ENCODE results near the gene TWIST2. TPM values are rescaled to one million over a fixed set of nuclear protein-coding genes. Genes with fewer than 3 reads are reported as not detected.
A peak's percentile ranks its signal among the peaks of the same experiment; 100 is the strongest.

TWIST2 gene
- total RNA-seq (1.4 TPM), polyA plus RNA-seq (ENCODE audit: insufficient read depth, low read depth, low replicate concordance) (0.56 TPM)
- long read RNA-seq, donor 1, partial matches to known transcripts = 0 of 2 reads
- long read RNA-seq, donor 1, other reads (novel, unspliced or antisense) = 0 of 2 reads
- long read RNA-seq, donor 2, partial matches to known transcripts = 0 of 1 reads
- long read RNA-seq, donor 2, other reads (novel, unspliced or antisense) = 0 of 1 reads
- long read RNA-seq, donor 3, partial matches to known transcripts = 0 of 2 reads
- long read RNA-seq, donor 3, other reads (novel, unspliced or antisense) = 0 of 2 reads
- long read RNA-seq, donor 4, partial matches to known transcripts = 0 of 2 reads
- long read RNA-seq, donor 4, other reads (novel, unspliced or antisense) = 0 of 2 reads
- long read RNA-seq, donor 5 = 0 reads
- long read RNA-seq, donor 6, partial matches to known transcripts = 0 of 2 reads
- long read RNA-seq, donor 6, other reads (novel, unspliced or antisense) = 0 of 2 reads
- long read RNA-seq, donor 7, partial matches to known transcripts = 1 of 1 reads
- long read RNA-seq, donor 7, other reads (novel, unspliced or antisense) = 0 of 1 reads
- long read RNA-seq, donor 8, transcript TWIST2-202 (2 exons, 1,404 nt) = major isoform, 6 of 6 reads
- long read RNA-seq, donor 8, partial matches to known transcripts = 0 of 6 reads
- long read RNA-seq, donor 8, other reads (novel, unspliced or antisense) = 0 of 6 reads
- long read RNA-seq, donor 9, partial matches to known transcripts = 0 of 3 reads
- long read RNA-seq, donor 9, other reads (novel, unspliced or antisense) = 0 of 3 reads
- long read RNA-seq, donor 10, partial matches to known transcripts = 0 of 3 reads
- long read RNA-seq, donor 10, other reads (novel, unspliced or antisense) = 0 of 3 reads

GRCh38 chr2:238847841-238848690 is at the start of gene TWIST2:
Gene TWIST2 (plus strand): TSS chr2:238848085. CDS start chr2:238848216, 131 bp downstream.
- Histone ChIP-seq H3K27me3 (ENCODE audit: control insufficient read depth, insufficient read depth, low read length) (peaks cover 15% of the 10 kb centered on the region), H3K9ac (ENCODE audit: low read length in 3 of 3) (peak within 1 kb of the TSS in 1 of 3 donors; percentile 49), H3K4me1 (ENCODE audit: control insufficient read depth in 2 of 3, insufficient read depth in 2 of 3, low read depth in 1 of 3, low read length in 3 of 3) (peaks cover 0 to 3% (median 0%) of the 10 kb centered on the region in 3 donors), H3K36me3 (ENCODE audit: control insufficient read depth in 2 of 3, insufficient read depth in 3 of 3, low read length in 3 of 3) (no peaks in the 10 kb centered on the region), H3K27ac (ENCODE audit: low read depth in 2 of 2, low read length in 2 of 2) (peak within 1 kb of the TSS in 1 of 2 donors; percentile 47), H3K9me3 (ENCODE audit: control insufficient read depth in 2 of 3, insufficient read depth in 1 of 3, low read length in 3 of 3) (no peaks in the 10 kb centered on the region), H3K4me3 (ENCODE audit: low read length in 3 of 3) (peak within 1 kb of the TSS; percentile 35 to 58 (median 52))
- intact Hi-C loops (cut with DNase I) = no loop called here
- DNase-seq (peak; percentile 65 to 92 (median 76)), FAIRE-seq (no peak)
- TF ChIP-seq CTCF (IDR thresholded peaks at IDR 0.05; ENCODE audit: borderline replicate concordance, extremely low read depth, insufficient read depth) = no peak

GRCh38 chr2:238801791-238802190 is 46.1 kb upstream of the TWIST2 start:
- no peak overlapping the region for H3K4me3 ChIP-seq (ENCODE audit: low read length in 3 of 3)
- DNase-seq (no peak), FAIRE-seq (no peak)
- H3K9ac ChIP-seq (ENCODE audit: low read length in 3 of 3) = no peak overlapping the region
- H3K27ac ChIP-seq (ENCODE audit: low read depth in 2 of 2, low read length in 2 of 2) = no peak overlapping the region
- no peaks in the 10 kb centered on the region for H3K27me3 ChIP-seq (ENCODE audit: control insufficient read depth, insufficient read depth, low read length)
- H3K36me3 ChIP-seq (ENCODE audit: control insufficient read depth in 2 of 3, insufficient read depth in 3 of 3, low read length in 3 of 3) = no peaks in the 10 kb centered on the region
- H3K4me1 ChIP-seq (ENCODE audit: control insufficient read depth in 2 of 3, insufficient read depth in 2 of 3, low read depth in 1 of 3, low read length in 3 of 3) = no peaks in the 10 kb centered on the region
- no peak for TF ChIP-seq CTCF (IDR thresholded peaks at IDR 0.05; ENCODE audit: borderline replicate concordance, extremely low read depth, insufficient read depth)
- intact Hi-C loops (cut with DNase I) = no loop called here
- H3K9me3 ChIP-seq (ENCODE audit: control insufficient read depth in 2 of 3, insufficient read depth in 1 of 3, low read length in 3 of 3) = no peaks in the 10 kb centered on the region

GRCh38 chr2:238802957-238803356 is 44.9 kb upstream of the TWIST2 start:
- TF ChIP-seq CTCF (IDR thresholded peaks at IDR 0.05; ENCODE audit: borderline replicate concordance, extremely low read depth, insufficient read depth) = no peak
- intact Hi-C loops (cut with DNase I) = no loop called here

More at GRCh38 chr2:238802957-238803356, 44.9 kb upstream of the TWIST2 start:
- Histone ChIP-seq H3K27ac (ENCODE audit: low read depth in 2 of 2, low read length in 2 of 2) (no peak overlapping the region), H3K27me3 (ENCODE audit: control insufficient read depth, insufficient read depth, low read length) (no peaks in the 10 kb centered on the region), H3K4me3 (ENCODE audit: low read length in 3 of 3) (no peak overlapping the region), H3K9me3 (ENCODE audit: control insufficient read depth in 2 of 3, insufficient read depth in 1 of 3, low read length in 3 of 3) (no peaks in the 10 kb centered on the region), H3K36me3 (ENCODE audit: control insufficient read depth in 2 of 3, insufficient read depth in 3 of 3, low read length in 3 of 3) (no peaks in the 10 kb centered on the region), H3K9ac (ENCODE audit: low read length in 3 of 3) (no peak overlapping the region), H3K4me1 (ENCODE audit: control insufficient read depth in 2 of 3, insufficient read depth in 2 of 3, low read depth in 1 of 3, low read length in 3 of 3) (no peaks in the 10 kb centered on the region)
- DNase-seq (no peak), FAIRE-seq (no peak)
